Motor neuron (in vitro differentiated cells): ENCODE measurements around the gene LHPP. TPM values are rescaled to one million over a fixed set of nuclear protein-coding genes. Genes with fewer than 3 reads are reported as not detected.

Experiments
- ATAC-seq, 8 experiments: fragments of 200-7000 bp; cut with Tn5 transposase; replicated peaks in 6 of 8; 2 replicates each; pipeline ENCODE4 v1.8.0; 2021; ENCODE audit warnings: mild to moderate bottlenecking in 8 of 8, moderate library complexity in 8 of 8
- H3K27ac ChIP-seq, 2 donors: fragments of 250-450 bp; sonication (Bioruptor Pico); 2 replicates each; pipeline ENCODE4 v1.9.0; 2021; ENCODE audit warnings: antibody characterized with exemption in 2 of 2, mild to moderate bottlenecking in 2 of 2, moderate library complexity in 1 of 2
- H3K4me1 ChIP-seq, 2 donors: fragments of 250-450 bp; sonication (Bioruptor Pico); replicated peaks in 1 of 2; 2 replicates each; pipeline ENCODE4 v1.6.1; 2021; ENCODE audit warnings: antibody characterized with exemption in 2 of 2, mild to moderate bottlenecking in 2 of 2, moderate library complexity in 1 of 2
- H3K4me3 ChIP-seq, 5 donors: fragments of 250-450 bp; sonication (Bioruptor Pico); 2 replicates each; pipeline ENCODE4 v1.9.0; 2021; ENCODE audit warnings: antibody characterized with exemption in 5 of 5, mild to moderate bottlenecking in 5 of 5, moderate library complexity in 4 of 5
- WGBS, 10 experiments: fragments of 450-650 bp; shearing (Covaris generic); methylation state at CpG; one replicate each; pipeline ENCODE4 v1.0.0; 2022; 5-methylcytosine and 5-hydroxymethylcytosine counted together
- in situ Hi-C, 9 experiments: fragments of 400-800 bp; cut with MboI; loops; one replicate each; pipeline ENCODE4 v1.15.0; 2021; ENCODE audit warnings: low sequenced_read_pairs in 9 of 9, low pct_unique_long_range_greater_than_20kb in 2 of 9; ENCODE audit not compliant: unreplicated experiment in 9 of 9
- total RNA-seq, 8 experiments: library from RNA; unstranded; fragments of 300-600 nt; gene quantifications; 2 replicates each; pipeline versions ENCODE4 v1.2.3 to v1.2.4, GENCODE V29; 2022

LHPP gene
- total RNA-seq, 8 experiments from 2014 or later = 3.4 to 14.5 (median 8.6) TPM

DNA sequence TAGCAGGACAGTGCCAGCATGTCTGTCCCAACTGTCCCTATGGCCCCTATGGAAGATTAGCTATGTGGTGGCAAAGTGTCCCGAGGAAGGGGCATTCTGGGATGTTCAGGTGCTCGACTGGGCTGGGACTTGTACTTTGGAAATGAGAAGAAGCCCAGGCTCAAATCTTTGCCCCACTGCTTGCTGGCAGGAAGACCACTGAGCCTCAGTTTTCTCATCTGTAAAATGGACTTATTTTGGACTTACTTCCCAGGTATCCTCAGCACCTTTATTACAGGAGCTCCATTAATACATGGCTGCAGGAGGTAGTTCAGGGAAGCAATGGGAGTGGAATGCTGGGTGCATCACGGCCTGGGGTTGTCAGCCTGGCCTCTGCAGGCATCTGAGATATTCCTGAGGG lies 71.2 kb downstream of the LHPP start:
- no peak for ATAC-seq
- Histone ChIP-seq H3K4me1 (peaks cover 2 to 17% of the 10 kb centered on the region in 2 donors), H3K4me3 (no peak overlapping the region), H3K27ac (no peak overlapping the region)
- in situ Hi-C loops = loop anchor here in 7 of 9 experiments (10.0 to 25.0 kb wide), 4 partner anchors 180 to 530 kb away; partner anchors contain the start of gene FAM53B (in 5 of the 7)
- WGBS, 10 experiments = 71% methylated on average over 2 of the region's 3 CpGs; no CpG with 5 or more reads in 9 of the 10 experiments

DNA sequence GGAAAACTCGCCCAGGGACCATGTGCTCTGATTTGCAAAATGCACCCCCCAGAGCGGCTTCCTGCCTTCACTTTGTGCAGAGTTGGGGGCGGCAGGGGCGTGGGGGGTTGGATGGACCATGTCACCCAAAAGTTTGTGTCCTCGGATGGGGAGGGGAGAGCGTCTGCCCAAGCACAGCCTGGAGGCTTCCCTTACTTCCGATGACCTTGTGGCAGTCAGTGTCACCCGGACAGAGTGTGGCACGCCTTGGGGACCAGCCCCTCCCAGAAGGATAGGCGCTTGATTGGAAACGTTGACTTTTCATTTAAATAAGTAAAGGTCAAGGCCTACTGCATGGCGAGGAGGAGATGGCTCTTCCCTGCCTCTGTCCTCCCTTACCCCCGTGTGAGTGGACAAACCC lies 71.6 kb downstream of the LHPP start:
- WGBS, 10 experiments = 43 to 89% (median 80%) methylated on average over 1 to 3 of the region's 13 CpGs; no CpG with 5 or more reads in 5 of the 10 experiments
- no peak for ATAC-seq
- Histone ChIP-seq H3K27ac (no peak overlapping the region), H3K4me3 (no peak overlapping the region), H3K4me1 (peaks cover 2 to 17% of the 10 kb centered on the region in 2 donors)
- in situ Hi-C loops = loop anchor here in 7 of 9 experiments (10.0 to 25.0 kb wide), 4 partner anchors 179 to 529 kb away; partner anchors contain the start of gene FAM53B (in 5 of the 7)

DNA sequence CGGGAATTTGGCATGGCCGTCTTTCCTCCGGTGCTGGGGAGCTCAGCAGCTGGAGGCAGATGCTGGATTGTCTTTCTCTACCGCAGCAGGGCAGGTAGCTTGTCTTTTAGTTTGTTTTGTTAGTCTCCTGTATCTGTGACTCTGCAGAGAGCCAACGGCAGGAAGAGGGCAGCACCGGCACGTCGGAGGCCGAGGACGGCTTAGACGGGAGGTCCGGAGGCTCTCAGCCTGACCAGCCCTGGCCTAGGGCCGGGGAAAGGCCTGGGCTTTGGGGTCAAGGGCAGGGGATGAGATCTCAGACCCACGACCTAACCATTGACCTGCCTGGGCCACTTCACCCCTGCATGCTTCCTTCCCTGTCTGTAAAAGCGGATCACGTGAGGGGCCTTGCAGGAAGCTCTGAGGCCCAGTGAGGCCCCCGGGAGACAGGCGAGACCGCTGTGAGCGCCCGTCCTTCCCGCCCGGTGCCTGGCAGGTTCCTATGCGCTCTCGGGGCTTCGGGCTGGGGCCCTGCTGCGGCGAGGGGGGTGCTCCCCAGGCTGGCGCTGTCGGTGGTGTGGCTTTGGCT lies 72.7 kb downstream of the LHPP start:
- in situ Hi-C loops = loop anchor here in 7 of 9 experiments (10.0 to 25.0 kb wide), 4 partner anchors 178 to 528 kb away; partner anchors contain the start of gene FAM53B (in 5 of the 7)
- peak in 4 of 8 experiments; percentile 25 to 46 (median 31) for ATAC-seq
- no peak overlapping the region for H3K27ac ChIP-seq
- H3K4me1 ChIP-seq = peaks cover 2 to 17% of the 10 kb centered on the region in 2 donors
- WGBS, 10 experiments = 47 to 93% (median 50%) methylated on average over 2 to 8 of the region's 30 CpGs; no CpG with 5 or more reads in 5 of the 10 experiments
- no peak overlapping the region for H3K4me3 ChIP-seq

DNA sequence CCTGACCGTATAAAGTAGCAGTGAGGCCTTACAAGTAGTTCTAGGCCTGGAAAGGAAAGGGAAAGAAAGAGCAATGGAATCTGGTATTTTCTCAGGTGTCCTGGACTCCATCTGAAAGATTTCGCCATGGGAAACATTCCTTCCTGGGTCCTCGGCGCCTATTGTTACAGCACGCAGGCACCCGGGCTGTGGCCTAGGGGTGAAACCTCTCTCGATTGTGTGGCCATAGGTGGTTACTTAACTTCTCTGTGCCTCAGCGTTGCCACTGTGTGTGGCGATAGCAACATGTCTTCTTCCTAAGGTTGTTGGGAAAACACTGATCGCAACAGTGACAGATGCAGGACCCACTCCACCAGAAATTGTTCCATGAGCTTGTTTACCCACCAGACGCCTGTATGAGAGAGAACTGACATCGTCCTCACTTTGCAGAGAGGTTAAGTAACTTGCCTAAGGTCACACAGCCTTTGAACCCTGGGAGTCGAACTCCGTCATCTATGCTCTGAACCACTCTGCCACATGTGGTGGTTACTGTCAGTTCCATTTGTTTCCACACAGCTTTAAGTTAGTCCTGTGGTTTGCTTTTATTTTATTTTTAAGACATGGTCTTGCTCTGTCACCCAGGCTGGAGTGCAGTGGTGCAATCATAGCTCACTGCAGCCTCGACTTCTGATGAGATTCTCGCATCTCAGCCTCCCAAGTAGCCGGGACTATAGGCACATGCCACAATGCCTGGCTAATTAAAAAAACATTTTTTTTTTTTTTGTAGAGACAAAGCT lies 73.4 kb downstream of the LHPP start:
- Histone ChIP-seq H3K27ac (no peak overlapping the region), H3K4me3 (no peak overlapping the region), H3K4me1 (peaks cover 2 to 16% of the 10 kb centered on the region in 2 donors)
- no peak for ATAC-seq
- WGBS, 10 experiments = 55 to 100% (median 84%) methylated on average over 1 to 10 of the region's 17 CpGs; no CpG with 5 or more reads in 2 of the 10 experiments
- in situ Hi-C loops = loop anchor here in 7 of 9 experiments (10.0 to 25.0 kb wide), 4 partner anchors 177 to 527 kb away; partner anchors contain the start of gene FAM53B (in 5 of the 7)

DNA sequence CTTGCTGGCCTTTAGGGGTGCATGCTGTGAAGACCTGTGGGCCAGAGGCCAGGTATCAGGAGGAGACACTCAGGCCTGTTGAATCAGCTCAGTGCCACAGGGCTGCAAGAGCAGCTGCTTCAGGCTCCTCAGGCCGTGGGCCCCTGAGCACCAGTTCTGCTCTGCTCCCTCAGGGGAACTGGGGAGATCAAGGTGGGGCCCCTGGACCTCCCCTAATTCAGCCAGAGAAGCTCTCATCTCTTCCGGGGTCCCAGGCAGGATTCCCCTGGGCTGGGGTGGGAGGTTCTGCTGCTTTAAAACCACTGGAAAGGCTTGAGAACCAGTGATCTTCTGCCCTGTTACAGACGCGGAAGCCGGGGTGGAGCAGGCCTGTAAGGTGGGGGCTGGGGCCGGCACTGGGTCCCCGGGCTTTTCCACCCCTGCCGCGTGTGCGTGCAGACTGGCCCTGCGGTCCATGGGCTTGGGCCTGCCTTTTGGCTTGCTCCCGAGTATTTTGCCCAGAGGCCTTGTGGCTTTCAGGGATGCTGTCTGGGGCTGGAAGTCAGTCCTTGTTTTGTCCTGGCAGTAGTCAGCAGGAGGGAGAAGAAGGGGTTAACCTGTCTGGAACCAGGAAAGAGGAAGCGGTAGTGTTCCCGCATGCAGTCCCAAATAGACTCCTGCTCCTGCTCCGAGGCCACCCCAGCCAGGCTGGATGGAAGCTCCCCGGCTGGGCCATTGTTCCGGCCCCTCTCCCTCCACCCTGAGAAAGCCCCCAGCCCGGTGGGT lies 74.3 kb downstream of the LHPP start:
- no peak overlapping the region for H3K27ac ChIP-seq
- H3K4me3 ChIP-seq = no peak overlapping the region
- in situ Hi-C loops = loop anchor here in 7 of 9 experiments (10.0 to 25.0 kb wide), 4 partner anchors 176 to 526 kb away; partner anchors contain the start of gene FAM53B (in 5 of the 7)
- no peak for ATAC-seq
- WGBS, 10 experiments = 42 to 100% (median 80%) methylated on average over 1 to 9 of the region's 18 CpGs; no CpG with 5 or more reads in 7 of the 10 experiments
- H3K4me1 ChIP-seq = peaks cover 3 to 15% of the 10 kb centered on the region in 2 donors

DNA sequence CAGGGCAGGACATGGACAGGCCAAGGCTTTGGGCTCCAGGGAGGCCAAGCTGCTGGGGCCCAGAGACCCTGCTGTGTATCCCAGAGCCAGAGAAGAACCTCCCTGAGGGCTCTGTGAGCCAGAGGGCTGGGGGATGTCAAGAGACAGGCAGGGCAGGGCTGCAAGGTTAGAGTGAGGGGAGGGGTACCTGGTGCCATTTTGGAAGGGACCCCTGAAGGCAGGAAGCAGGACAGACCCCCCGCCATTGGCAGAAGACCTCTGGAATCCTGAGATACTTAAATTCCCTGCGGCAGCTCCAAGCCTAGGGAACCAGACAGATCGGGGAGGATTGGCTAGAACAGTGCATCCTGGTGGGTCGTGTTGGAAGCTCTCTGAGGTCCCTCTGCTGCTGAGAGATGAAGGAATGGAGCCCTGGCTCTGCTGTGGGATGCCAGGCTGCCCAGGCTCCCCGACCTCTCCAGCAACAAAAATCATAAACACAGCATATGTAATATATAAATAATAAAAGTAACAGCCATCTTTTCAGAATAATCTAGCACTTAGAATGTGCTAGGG lies 75.0 kb downstream of the LHPP start:
- Histone ChIP-seq H3K4me3 (no peak overlapping the region), H3K4me1 (peaks cover 3 to 15% of the 10 kb centered on the region in 2 donors), H3K27ac (no peak overlapping the region)
- in situ Hi-C loops = loop anchor here in 7 of 9 experiments (10.0 to 25.0 kb wide), 4 partner anchors 176 to 526 kb away; partner anchors contain the start of gene FAM53B (in 5 of the 7)
- no peak for ATAC-seq
- WGBS, 10 experiments = 0 to 100% (median 80%) methylated on average over 1 to 4 of the region's 5 CpGs; no CpG with 5 or more reads in 4 of the 10 experiments

DNA sequence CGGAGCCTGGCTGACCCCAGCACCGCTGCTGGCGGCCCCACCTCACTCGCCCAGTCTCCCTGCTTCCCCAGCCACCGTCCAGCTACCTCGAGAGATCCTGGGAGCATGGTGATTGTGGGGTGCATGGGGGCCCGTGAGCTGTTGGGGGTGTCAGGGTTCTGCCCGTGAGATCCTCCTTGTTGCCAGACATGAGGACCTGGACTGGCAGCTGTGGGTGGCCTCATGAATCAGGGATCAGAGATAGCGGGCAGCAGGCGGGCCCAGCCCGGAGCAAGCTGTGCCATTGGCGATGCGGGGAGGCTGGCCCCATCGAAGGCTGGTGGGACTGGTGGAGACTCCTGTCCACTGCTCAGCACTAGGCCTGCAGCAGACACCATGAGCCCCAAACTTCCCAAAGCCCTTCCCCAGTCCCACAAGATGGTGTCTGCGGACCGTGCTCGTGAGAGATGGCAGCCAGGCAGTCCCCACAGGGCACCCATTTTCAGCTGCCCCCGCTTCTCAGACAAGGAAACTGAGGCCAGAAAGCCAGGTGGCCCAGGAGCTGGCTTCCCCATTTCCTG lies 75.6 kb downstream of the LHPP start:
- Histone ChIP-seq H3K27ac (no peak overlapping the region), H3K4me3 (no peak overlapping the region), H3K4me1 (peaks cover 5 to 15% of the 10 kb centered on the region in 2 donors)
- ATAC-seq = no peak
- in situ Hi-C loops = loop anchor here in 7 of 9 experiments (10.0 to 25.0 kb wide), 4 partner anchors 175 to 525 kb away; partner anchors contain the start of gene FAM53B (in 5 of the 7)
- WGBS, 10 experiments = 60 to 100% (median 90%) methylated on average over 1 to 2 of the region's 18 CpGs; no CpG with 5 or more reads in 4 of the 10 experiments

DNA sequence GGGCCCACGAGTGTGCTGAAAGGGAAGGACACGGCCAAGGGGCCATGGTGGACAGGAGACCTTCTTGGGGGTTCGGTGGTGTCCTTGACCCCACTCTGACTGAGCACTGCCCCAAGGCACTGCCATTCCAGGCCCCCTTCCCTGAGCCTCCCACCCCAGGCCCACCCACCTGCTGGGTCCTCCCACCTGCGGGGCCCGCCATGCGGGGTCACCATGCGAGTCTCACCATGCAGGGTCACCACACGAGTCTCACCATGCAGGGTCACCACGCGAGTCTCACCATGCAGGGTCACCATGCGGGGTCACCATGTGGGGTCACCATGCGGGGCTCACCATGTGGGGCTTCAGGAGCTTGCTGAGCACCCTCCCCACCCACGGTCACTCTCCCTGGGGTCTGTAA lies 76.3 kb downstream of the LHPP start:
- WGBS, 10 experiments = 100% methylated on average over 1 of the region's 13 CpGs; no CpG with 5 or more reads in 8 of the 10 experiments
- ATAC-seq = no peak
- Histone ChIP-seq H3K27ac (no peak overlapping the region), H3K4me1 (peaks cover 5 to 15% of the 10 kb centered on the region in 2 donors), H3K4me3 (no peak overlapping the region)
- in situ Hi-C loops = loop anchor here in 7 of 9 experiments (10.0 to 25.0 kb wide), 4 partner anchors 174 to 524 kb away; partner anchors contain the start of gene FAM53B (in 5 of the 7)

DNA sequence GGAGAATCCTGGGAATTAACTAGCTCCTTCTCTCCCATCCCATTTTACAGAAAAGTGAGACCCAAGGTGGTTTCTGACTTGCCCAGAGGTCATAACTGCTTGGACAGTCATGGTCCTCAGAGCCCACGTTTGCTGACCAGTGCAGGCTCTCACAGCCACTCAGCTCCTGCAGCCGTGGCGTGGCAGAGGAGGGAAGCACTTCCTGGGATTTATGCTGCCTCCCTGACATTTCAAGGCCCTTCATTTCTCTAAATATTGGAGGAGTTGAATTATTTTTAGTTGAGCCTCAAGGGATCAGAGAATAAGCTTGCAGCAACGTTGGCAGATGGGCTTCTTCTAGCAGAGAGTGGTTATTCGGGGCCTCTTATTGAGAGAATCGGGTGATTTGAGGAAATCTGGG lies 77.1 kb downstream of the LHPP start:
- in situ Hi-C loops = loop anchor here in 7 of 9 experiments (10.0 to 25.0 kb wide), 4 partner anchors 174 to 524 kb away; partner anchors contain the start of gene FAM53B (in 5 of the 7)
- peaks cover 5 to 15% of the 10 kb centered on the region in 2 donors for H3K4me1 ChIP-seq
- H3K4me3 ChIP-seq = no peak overlapping the region
- H3K27ac ChIP-seq = no peak overlapping the region
- ATAC-seq = no peak
- 40 to 90% (median 80%) methylated on average over 1 to 4 of the region's 6 CpGs; no CpG with 5 or more reads in 5 of the 10 experiments for WGBS, 10 experiments

DNA sequence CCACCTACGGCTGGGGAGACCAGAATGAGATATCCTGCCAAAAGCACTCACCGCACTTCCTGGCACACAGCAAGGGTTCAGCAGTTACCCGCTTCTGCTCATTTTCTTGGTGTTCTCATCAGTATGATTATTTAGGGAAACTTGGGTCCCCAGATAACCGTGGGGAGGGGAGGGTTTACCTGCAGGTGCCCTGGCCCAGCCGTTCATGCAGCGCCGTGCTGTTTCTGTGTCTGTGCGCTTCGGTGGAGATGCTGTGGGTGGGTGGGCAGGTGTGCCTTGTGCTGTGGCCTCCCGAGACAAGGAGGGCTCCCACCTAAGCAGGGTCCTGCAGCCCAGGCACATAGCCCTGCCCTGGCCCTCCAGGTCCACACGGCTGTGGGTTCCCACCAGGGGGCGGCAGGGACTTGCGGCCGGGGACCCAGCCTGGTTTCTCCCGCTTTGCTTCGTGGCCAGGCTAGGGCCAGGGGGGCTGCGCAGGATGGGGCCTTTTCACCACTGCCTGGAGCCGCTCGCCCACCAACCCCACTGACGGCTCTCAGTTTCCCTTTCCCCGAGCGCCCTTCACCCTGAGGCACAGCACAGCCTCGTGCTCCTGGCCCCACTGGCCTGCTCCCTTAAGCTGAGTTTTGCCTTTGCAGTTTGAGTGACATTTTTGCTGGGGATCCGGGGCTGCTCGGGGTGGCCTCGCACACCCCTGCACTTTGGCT lies 78.5 kb downstream of the LHPP start:
- WGBS, 10 experiments = 37 to 96% (median 63%) methylated on average over 2 to 8 of the region's 26 CpGs; no CpG with 5 or more reads in 3 of the 10 experiments
- Histone ChIP-seq H3K4me3 (no peak overlapping the region), H3K27ac (no peak overlapping the region), H3K4me1 (peaks cover 5 to 16% of the 10 kb centered on the region in 2 donors)
- in situ Hi-C loops = loop anchor here in 8 of 9 experiments (10.0 to 25.0 kb wide), 4 partner anchors 172 to 522 kb away; partner anchors contain the start of gene FAM53B (in 6 of the 8)
- ATAC-seq = peak; percentile 73 to 96 (median 86)
